ENCODE data around the gene SYTL3. TPM values are rescaled to one million over a fixed set of nuclear protein-coding genes. Genes with fewer than 3 reads are reported as not detected.

SYTL3 gene
- total and polyA plus RNA-seq, 2 of the 8 experiments (the other 6 are each of a cell fraction or from before 2014, with no cell fraction given) = 0.27 to 0.99 TPM

GRCh38 chr6:158624684-158625682, 24.9 kb upstream of the SYTL3 start:
- Histone ChIP-seq H3K23me2 (ENCODE audit: low read depth, low read length) (peaks cover 6% of the 10 kb centered on the region; the same call in 1 of the 2 replicates), H3K4me2 (ENCODE audit: insufficient read depth in 1 of 2, low read depth in 2 of 2, low read length in 2 of 2) (no peak overlapping the region; a peak in 1 of 4 replicates), H3K14ac (ENCODE audit: insufficient read length) (no peak overlapping the region), H3K23ac (ENCODE audit: insufficient read length) (no peak overlapping the region), H4K20me1 (replicated peaks in 1 of 2; ENCODE audit: control insufficient read depth in 1 of 2, insufficient read depth in 2 of 2, low read length in 2 of 2) (peaks cover 3 to 11% of the 10 kb centered on the region in 2 experiments), H2AK5ac (ENCODE audit: low read depth, low read length) (no peak overlapping the region), H2BK5ac (ENCODE audit: low read depth, low read length) (no peak overlapping the region), H3K27ac (ENCODE audit: low read depth, low read length) (no peak overlapping the region), H2BK20ac (ENCODE audit: low read length) (no peak overlapping the region), H3K4me1 (replicated peaks in 1 of 4; ENCODE audit: control insufficient read depth in 3 of 4, insufficient read depth in 4 of 4, low read length in 3 of 4) (peaks cover 0 to 7% (median 0%) of the 10 kb centered on the region in 4 experiments; a peak in 3 of 7 replicates), H3K18ac (ENCODE audit: extremely low read depth, low read length) (no peak overlapping the region), H4K5ac (ENCODE audit: insufficient read length, low read depth, low read length) (no peak overlapping the region), H3K4ac (replicated peaks; ENCODE audit: insufficient read length, low read depth, low read length) (no peak overlapping the region), H4K8ac (ENCODE audit: extremely low read depth, insufficient read depth, low read length) (no peak overlapping the region), H3K56ac (replicated peaks; ENCODE audit: insufficient read length, low read depth, low read length) (no peak overlapping the region), H3K79me2 (ENCODE audit: control insufficient read depth in 1 of 2, insufficient read depth in 2 of 2, low read length in 2 of 2) (no peaks in the 10 kb centered on the region), H2BK120ac (replicated peaks; ENCODE audit: low read depth, low read length) (no peak overlapping the region), H3K4me3 (ENCODE audit: extremely low read depth in 1 of 4, insufficient read depth in 2 of 4, low read depth in 3 of 4, low read length in 4 of 4) (no peak overlapping the region), H3K9me3 (ENCODE audit: insufficient read depth in 2 of 2, low read depth in 1 of 2, low read length in 1 of 2) (no peaks in the 10 kb centered on the region), H3K79me1 (ENCODE audit: low read depth, low read length) (peaks cover 2% of the 10 kb centered on the region), H2BK15ac (ENCODE audit: low read length) (no peak overlapping the region), H3K27me3 (replicated peaks in 1 of 4; ENCODE audit: control insufficient read depth in 3 of 4, extremely low read depth in 1 of 4, insufficient read depth in 3 of 4, low read length in 3 of 4) (no peaks in the 10 kb centered on the region), H3K9ac (replicated peaks in 1 of 4; ENCODE audit: extremely low read depth in 1 of 4, low read depth in 3 of 4, low read length in 3 of 4) (no peak overlapping the region), H4K91ac (replicated peaks; ENCODE audit: insufficient read length, low read length) (no peak overlapping the region), H2AFZ (ENCODE audit: low read length) (no peak overlapping the region), H2BK12ac (ENCODE audit: low read depth, low read length) (no peak overlapping the region), H3K36me3 (ENCODE audit: control insufficient read depth in 2 of 4, insufficient read depth in 4 of 4, low read length in 3 of 4) (peaks cover 4 to 40% (median 19%) of the 10 kb centered on the region in 4 experiments; a peak in 7 of 8 replicates)
- 91% methylated on average over 23 of the region's 25 CpGs; no CpG with 5 or more reads in 1 of the 2 experiments for whole genome bisulfite sequencing, 2 experiments (ENCODE audit: extremely low coverage in 1 of 2, insufficient coverage in 1 of 2, insufficient read length in 1 of 2, insufficient replicate concordance in 2 of 2, low coverage in 1 of 2, low lambda C conversion rate in 2 of 2, missing lambda C conversion rate in 1 of 2)
- TF ChIP-seq USF2 (IDR thresholded peaks at IDR 0.05; ENCODE audit: low read length) (no peak), FOSL1 (IDR thresholded peaks at IDR 0.05; ENCODE audit: insufficient read depth, low read depth, low read length) (no peak), NRF1 (IDR thresholded peaks at IDR 0.05; ENCODE audit: low read depth, low read length) (no peak), JUN (IDR thresholded peaks at IDR 0.05; ENCODE audit: low read depth, low read length) (no peak), MAX (IDR thresholded peaks at IDR 0.05) (no peak), ATF2 (IDR thresholded peaks at IDR 0.05; ENCODE audit: low read length) (no peak), YY1 (IDR thresholded peaks at IDR 0.05; ENCODE audit: low read depth, low read length) (no peak), SIRT6 (IDR thresholded peaks at IDR 0.05; ENCODE audit: low read length) (no peak)
- ChIA-PET POLR2A (ENCODE audit: partially characterized antibody) (interaction anchor here (0.6 to 1.0 kb wide), 3 partner anchors 13 to 220 kb away, joined by 3 read pairs; no protein-coding TSS in a partner anchor), CTCF (ENCODE audit: partially characterized antibody) (interaction anchor here (0.6 to 0.9 kb wide), 3 partner anchors 20 to 65 kb away, joined by 3 read pairs; no protein-coding TSS in a partner anchor)
- DNase-seq (ENCODE audit: low read depth in 1 of 2, low spot score in 2 of 2) (no peak), FAIRE-seq (no peak)
